GM18517 (cell line): Measurements from ENCODE around the gene PRCD.
A peak's percentile ranks its signal among the peaks of the same experiment; 100 is the strongest.

Experiments
- ATAC-seq: cut with Tn5 transposase; IDR thresholded peaks from one replicate; pipeline ENCODE4 v1.9.1; 2021; ENCODE audit warnings: mild to moderate bottlenecking, moderate library complexity; ENCODE audit not compliant: unreplicated experiment

PRCD gene

DNA sequence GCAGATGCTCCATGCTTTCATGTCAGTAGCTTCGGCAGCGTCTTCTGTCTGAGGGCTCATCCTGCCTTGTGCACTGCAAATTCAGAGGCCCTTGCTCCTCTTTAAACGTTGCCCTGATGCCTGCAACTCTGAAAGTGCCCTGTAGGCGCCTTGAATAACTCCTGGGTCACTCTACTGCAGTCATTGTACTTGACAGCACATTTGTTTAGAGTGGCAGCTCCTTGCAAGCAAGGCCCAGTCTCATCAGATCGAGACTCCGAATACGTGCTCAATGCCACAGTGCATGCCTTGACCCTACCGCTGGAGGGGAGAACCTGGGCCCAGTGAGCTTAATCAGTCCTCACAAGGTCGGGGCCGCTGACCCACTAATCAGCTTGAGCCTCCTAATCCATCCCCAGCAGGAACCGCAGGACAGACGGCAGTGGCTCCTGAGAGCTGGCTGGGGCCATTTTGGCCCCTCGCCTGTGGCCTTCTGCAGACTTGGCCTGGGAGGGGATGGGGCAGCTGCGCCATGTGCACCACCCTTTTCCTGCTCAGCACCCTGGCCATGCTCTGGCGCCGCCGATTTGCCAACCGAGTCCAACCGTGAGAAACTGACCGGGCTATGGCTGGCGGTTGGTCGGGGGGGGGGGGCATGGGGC, at the start of gene PRCD:
TSS of gene PRCD (plus strand) at position 414 of the 641 bp plus-strand sequence. CDS start at position 512, 98 bp downstream.
- no peak for ATAC-seq

GRCh38 chr17:76490112-76490710, 49.6 kb upstream of the PRCD start:
- no peak for ATAC-seq

- peak; percentile 3 for ATAC-seq
Observed at GRCh38 chr17:76491271-76492122, 48.3 kb upstream of the PRCD start.

- ATAC-seq: peak; percentile 46
Observed at GRCh38 chr17:76492123-76492988, 47.5 kb upstream of the PRCD start.

DNA sequence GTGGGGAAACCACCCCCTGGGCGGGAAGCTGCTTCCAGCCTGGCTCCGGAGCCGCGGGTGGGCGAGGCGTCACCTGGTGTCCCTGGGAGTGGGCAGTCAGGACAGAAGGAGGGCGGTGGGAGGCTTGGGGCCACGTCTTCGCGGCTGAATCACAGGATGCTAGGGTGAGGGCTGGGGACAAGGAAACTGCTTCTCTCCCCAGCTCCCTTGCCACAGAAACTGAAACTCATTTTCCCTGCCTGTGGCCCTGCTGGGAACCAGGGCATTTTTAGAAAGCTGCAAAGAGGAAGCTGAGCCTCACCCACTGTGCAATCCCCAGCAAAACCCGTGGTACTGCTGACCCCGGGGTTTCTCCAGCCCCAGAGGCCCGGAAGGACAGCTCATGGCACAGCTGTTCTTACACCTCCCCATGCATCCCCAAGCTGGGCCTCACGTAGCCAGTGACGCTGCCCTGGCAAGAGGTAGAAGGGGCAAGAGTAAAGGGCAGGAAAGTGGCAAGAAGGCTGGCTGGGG, 46.8 kb upstream of the PRCD start:
- ATAC-seq: peak; percentile 35

- no peak for ATAC-seq
Observed at GRCh38 chr17:76493505-76494167, 46.2 kb upstream of the PRCD start.

GRCh38 chr17:76495663-76496400, 44.0 kb upstream of the PRCD start:
- ATAC-seq: no peak

DNA sequence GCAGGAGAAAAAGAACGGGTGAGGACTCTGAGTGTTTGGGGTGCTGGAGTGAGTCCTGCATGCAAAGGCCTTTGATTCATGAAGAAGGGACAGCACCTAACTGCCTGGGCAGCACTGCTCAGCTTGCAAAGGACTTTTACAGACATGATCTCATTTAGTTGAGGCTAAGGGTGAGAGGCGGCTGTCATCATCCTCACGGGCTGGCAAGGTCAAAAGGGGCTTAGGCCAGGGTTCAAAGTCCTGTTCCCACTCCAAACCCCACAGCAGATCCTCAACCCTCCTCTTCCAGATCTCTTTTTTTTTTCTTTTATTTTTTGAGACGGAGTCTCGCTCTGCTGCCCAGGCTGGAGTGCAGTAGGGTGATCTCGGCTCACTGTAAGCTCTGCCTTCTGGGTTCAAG, 43.4 kb upstream of the PRCD start:
- ATAC-seq: no peak

GRCh38 chr17:76497699-76497978, 42.2 kb upstream of the PRCD start:
- no peak for ATAC-seq

- no peak for ATAC-seq
Observed at GRCh38 chr17:76497979-76498875, 41.6 kb upstream of the PRCD start.

DNA sequence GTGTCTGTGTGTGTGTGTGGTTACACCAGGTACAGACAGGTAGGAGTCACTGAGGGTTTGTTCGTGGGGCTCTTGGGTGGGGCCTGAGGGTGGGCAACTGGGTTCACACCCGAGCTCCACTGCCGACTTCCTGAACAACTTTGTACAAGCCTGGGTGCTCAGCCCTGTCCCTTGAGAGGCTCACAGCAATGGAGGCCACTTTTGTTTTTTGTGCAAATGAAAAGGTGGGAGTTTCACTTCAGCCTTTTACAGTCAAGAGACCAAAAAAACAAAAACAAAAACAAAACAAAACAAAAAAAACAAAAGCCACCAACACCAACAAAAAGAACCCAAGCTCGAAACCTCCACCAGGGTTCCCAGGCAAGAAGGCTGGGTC, 41.0 kb upstream of the PRCD start:
- no peak for ATAC-seq

DNA sequence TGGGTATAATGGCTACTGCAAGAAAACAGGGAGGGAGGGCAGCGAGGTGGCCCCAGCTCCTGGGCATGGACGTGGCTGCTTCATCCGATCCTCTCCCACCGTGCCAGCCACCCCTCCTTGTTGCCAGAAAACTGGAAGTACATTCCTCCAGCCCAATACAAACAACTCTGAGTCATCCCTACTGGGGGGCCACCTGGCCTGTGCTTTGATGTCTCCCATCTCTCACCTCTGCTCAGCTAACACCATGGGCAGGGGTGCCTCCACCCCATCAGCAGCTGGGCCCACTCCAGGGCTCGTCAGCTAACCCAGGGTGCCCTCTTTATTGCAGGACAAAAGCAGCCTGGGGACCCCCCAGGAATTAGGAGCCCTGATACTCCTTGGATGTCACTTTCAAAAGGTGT, 40.6 kb upstream of the PRCD start:
- ATAC-seq: no peak

DNA sequence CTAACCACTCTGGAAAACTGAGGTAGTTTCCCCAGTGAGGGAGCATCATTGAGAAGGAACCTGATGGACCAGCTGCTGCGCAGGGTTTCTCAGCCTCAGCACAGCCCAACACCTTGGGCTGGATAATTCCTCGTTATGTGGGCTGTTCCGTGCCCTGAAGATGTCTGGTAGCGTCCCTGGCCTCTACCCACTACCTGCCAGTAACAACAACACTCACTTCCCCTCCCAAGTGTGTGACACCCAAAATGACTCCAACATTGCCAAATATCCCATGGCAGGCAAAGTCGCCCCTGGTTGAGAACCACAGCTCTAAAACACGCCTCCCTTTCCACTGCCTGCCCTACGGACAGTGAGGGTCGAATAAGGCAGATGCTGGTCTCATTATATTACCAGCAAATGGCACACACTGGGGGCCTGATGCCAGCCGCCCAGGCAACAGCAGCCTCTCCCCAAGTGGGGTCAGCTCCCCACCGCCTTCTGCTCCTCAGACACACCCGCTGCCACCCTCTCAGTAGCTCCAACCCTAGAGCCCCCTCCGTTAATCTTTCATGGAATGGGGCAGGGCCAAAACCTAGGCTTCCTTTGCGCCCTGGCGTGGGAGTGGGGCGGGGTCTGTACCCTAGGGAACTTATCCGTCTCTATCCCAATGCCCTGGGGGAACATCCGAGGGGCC, 39.6 kb upstream of the PRCD start:
- ATAC-seq: no peak

- ATAC-seq: no peak
Observed at GRCh38 chr17:76500747-76501017, 39.2 kb upstream of the PRCD start.

DNA sequence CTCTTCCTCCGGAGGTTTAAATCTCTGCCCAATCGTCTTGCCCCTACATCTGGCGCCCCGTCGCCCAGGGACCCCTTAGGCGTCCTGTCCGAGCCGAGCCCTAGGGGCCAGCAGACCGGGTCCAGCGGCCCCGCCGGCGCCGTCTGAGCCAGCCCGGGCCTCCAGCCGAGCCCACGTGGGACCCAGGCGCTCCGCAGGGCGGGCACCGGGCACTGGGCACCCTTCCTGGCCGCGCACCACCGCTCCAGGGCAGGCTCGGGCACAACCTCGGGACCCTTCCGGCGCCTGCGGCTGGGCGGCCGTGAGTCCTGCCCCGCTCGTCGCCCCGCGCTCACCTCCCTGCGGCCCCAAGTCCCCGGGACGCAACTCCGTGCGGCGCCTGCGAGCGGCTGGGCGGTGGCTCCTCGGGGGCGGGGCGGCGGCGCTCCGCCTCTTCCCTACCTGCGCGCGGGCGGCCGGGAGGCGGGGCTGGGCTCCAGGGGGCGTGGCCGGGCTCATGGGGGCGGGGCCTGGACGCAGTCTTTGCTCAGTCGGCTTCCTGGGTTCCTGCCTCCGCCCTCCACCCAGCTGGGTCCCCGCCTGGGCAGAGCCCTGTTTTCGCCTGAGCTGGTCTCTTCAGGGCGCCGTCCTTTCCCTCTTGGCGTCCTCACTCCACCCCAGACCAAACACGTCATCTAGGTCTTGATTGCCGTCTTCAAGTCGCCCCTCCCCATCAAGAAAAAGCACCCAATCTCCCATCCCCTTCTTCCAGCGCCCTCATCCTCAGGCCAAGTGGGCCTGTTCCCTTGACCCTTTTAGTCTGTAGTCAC, 38.6 kb upstream of the PRCD start, which contains the start of gene RHBDF2:
TSS of gene RHBDF2 (minus strand) at position 406 of the 809 bp plus-strand sequence. CDS start 19,899 bp downstream, outside the sequence.
- peak; percentile 55 for ATAC-seq

- ATAC-seq: no peak
Observed at GRCh38 chr17:76501827-76502307, 38.0 kb upstream of the PRCD start.
